HUDEP-2 (cell line): ENCODE measurements around the gene SIL1.
"Not testable (repeated sequence)": the region's sequence is repeated elsewhere in the genome, so short reads cannot be mapped to it uniquely, and the experiment has no call there.

Experiments used
- DNase-seq, 76 experiments: peaks; one replicate each; lab custom pipeline; 2025; ENCODE audit not compliant: unreplicated experiment in 76 of 76; lab: John Stamatoyannopoulos, UW

The SIL1 gene

DNA sequence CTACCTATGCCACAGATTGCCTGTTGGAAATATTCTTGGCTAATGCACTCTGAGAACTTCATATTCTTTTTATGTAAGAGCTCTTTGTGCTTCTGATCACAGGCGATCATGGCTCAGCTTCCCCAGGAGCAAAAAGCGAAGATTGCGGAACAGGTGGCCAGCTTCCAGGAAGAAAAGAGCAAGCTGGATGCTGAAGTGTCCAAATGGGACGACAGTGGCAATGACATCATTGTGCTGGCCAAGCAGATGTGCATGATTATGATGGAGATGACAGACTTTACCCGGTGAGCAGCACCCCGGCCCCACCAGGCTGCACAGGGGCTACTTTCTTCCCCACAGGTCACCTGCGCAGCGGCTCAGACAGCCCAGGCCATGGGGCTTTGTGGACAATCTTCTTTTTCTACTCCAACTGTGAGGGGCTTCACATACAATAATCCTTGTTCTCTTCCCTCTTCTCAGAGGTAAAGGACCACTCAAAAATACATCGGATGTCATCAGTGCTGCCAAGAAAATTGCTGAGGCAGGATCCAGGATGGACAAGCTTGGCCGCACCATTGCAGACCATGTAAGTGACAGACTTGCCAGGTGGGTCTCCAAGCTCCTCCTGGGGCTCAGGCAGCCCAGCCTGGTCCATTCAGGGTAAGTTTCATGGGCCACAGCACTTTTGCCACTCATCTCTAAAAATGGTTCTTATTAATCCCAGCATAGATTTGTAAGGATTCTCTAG is 267.6 kb downstream of the SIL1 start:
- no peak for DNase-seq

DNA sequence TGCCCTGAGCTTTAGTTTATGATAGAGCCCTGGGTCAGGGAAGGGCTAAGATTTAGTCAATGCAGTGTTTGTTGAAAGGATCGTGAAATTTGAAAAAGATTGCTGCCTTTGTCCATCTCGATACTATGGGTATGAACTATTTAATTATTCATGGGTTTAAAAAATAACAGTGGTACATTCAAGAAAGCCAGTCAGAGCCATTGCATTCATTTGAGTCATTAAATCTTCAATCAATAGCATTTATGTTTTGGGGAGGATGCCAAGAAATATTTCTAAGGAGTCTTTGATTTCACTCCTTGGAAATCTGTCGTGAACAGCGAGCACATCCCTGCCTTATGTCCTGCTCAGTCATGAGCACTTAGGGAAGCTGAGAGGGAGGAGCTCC is 268.6 kb downstream of the SIL1 start:
- no peak for DNase-seq

DNA sequence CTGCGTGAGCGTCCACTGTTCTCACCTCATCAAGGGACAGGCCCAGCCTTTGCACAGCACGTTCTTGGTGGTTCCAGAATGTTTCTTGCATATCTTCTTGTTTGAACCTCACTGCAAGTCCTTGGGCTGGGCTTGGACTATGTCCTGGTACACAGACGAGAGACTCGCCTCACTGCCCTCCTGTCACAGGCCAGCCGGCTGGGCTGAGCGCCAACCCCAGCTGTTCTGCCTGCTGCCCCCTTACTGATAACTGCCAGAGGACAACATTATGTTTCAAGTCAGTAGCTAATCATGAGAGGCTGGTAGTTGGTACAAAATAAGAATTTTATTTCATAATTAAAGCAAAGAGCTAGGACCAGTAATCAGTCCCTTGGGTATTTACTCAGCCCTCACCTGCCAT is 270.2 kb downstream of the SIL1 start:
- DNase-seq, result peak in 75 of 76 experiments; percentile 21 to 91 (median 79)

DNA sequence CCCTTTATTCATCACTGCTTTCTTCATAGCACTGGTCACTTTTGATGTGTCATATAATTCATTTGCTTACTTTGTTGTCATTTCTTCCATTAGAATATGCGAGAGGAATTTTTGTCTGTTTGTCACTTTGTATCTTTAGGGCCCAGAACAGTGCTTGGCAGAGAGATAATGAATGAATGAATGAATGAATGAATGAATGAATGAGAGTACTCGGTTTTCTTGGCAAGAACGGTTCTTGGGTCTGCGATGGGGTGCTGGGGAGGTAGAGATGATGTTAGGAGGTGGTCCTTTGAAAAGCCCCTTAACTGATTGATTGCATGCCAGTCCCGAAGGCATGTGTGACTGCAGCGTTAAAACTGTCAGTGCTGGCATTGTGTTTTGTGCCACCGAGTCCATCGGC is 270.6 kb downstream of the SIL1 start:
- DNase-seq, result peak in 13 of 76 experiments; percentile 15 to 69 (median 37)

DNA sequence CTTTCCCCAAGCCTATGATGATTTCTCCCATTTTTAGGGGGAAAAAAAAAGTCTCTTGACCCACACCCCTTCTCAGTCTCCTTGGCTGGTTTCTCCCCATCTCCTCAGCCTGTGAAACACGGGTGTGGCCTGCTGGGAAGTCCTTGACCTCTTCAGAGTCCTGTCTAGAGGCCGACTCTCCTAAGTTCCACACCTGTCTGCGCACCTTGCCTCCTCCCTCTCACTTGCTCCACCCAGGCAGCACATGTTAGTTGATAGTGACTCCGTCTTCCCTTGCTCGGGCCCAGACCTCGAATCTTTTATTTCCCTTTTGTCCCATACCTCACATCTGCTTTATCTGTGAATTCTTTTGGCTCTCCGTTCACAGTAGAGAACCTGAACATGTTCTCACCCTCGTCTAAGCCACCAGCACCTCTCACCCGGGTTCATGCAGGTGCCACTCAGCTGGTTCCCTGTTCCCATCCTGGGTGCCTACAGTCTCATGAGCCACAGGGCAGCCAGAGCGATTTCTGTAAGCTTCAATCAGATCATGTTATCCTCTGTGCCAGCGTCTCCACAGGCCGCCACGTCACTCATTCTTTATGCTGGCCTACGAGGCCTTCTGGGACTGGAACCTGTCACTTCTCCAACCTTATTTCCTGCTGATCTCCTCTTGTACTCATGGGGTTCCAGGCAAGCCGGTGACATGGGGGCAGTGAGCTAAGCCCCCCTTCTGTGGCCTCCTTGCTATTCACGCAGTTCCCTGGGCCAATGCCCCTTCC is 271.3 kb downstream of the SIL1 start:
- DNase-seq, result no peak

DNA sequence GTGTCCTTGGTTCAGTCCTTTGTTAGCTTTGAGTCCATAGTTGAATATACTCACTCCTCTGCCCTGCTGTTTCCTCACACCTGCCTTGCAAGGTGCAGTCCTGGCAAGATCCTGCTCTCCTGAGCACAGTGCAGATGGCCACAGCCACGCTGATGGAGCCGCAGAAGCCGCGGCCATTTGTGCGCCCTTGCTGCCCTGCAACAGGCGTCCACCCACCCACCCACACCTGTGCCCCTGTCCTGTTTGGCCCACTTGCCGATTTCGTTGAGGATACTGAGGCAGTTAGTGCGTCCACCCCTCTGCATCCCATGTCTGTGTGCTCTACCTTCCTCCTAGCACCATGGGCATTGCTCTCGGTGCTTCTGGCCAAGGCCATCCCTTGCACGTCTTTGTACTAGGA is 271.9 kb downstream of the SIL1 start:
- no peak for DNase-seq

DNA sequence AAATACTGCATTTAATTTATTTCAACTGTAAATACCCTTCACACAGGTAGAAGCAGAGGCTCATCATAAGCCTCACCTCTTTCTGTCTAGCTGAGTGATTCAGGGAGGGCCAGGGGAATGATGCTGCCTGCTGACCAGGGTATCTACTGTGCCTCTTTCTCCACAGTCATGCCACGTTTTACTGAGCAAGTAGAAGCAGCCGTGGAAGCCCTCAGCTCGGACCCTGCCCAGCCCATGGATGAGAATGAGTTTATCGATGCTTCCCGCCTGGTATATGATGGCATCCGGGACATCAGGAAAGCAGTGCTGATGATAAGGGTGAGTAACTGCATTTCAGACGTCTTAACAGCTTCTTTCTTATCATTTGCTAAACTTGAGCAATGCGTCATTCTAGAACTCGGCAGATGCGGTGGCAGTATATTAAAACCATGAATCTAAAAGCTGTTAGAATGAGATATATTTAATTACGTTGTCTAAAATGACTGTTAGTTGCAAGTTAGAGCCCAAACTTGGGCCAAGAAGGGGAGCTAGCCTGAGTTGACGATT is 273.0 kb downstream of the SIL1 start:
- DNase-seq, result no peak

DNA sequence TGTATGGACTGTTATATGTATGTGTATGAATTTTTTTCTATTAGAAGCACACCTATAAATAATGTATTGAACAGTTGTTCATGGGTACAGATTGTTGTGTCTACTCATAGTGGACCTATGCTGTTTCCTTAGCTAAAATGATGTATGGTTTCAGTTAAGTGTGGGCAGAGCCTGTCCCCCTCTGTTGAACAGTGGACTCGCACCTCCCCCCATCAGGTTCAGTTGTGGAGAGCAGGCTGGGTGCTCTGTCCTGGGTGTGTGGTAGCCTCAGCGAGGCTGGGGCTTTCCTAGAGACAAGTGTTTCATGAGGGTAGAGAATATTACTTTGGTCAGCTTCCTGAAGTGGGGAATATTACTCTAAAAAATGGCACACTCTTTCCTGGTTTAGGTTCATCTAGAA is 275.7 kb downstream of the SIL1 start:
- no peak for DNase-seq

DNA sequence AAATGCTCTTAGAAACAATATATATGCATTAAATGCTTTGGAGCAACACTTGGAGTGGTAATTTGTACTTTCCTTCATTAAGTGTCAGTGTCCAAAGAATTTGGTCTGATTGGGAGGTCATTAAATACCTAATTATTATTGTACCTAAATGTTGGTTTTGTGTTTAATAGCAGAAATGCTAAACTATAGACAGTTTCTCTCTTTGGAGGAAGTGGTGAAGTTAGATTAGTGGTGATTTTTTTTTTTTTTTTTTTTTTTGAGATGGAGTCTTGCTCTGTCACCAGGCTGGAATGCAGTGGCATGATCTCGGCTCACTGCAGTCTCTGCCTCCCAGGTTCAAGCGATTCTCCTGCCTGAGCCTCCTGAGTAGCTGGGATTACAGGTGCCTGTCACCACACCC is 276.8 kb downstream of the SIL1 start:
- DNase-seq, result not testable (repeated sequence)

DNA sequence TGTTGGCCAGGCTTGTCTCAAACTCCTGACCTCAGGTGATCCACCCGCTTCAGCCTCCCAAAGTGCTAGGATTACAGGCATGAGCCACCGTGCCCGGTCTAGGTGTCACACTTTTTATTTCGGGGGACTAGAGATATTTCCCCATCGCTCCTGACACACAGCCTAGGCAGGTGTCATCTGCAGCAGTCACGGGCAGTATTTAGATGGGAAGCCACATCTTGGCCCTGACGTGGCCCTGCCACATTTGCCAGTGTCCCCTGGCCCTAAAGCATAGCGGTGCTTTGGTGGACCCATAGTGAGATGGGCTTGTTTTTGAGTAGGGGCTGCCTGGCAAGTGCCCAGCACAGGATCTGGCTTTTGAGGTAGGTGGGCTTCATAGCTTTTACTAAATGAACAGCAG is 278.0 kb downstream of the SIL1 start:
- no peak for DNase-seq

DNA sequence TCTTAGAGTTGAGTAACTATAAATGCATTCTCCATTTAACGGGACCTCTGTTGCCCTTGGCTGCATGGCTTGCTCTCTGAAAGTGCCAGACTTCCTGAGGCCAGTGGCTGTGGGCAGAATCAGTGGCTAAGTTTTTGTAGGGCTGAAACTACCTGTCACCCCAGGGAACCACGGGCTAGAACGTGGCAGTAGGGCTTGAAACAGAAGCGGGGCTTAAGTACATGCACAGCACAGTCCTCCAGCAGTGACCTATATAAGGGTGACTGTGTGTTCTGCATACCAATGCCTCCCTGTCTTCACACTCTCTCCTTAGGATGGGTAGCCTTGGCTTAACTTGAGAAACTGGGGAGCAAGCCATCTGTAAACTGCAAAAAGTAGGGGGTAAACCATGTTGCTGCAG is 279.5 kb downstream of the SIL1 start:
- DNase-seq, result no peak

DNA sequence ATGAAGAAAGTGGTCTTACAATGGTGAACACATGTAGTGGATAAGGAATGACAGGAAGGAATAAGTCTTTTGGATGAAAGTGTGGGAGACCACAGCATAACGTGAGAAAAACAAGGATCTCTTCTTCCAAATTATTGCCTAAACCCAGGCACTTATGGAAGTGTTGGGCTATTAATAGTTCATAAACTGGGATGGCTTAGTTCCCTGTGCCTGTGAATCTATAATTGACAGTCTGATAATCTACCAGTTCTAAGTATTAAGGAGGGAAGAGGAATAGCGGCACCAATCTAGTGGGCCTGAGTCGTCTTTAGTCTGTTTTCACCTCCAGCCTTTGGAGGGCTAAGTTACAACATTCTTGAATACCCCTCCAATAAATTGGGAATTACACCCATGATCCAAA is 283.8 kb downstream of the SIL1 start:
- DNase-seq, result no peak

DNA sequence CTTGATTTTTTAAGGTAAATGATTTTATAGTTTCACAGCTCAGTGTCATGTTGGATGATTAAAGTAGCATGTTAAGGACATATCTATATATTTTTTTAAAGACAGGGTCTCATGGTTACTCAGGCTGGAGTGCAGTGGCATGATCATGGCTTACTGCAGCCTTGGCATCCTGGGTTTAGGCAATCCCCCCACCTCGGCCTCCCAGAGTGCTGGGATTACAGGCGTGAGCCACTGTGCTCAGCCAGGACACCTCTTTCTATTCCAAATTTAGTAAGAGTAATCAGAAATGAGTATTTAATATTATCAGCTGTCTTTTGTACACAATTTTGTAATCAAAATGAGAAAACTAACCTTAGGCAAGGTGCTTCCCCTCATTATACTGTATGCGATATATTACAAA is 284.4 kb downstream of the SIL1 start:
- no peak for DNase-seq

DNA sequence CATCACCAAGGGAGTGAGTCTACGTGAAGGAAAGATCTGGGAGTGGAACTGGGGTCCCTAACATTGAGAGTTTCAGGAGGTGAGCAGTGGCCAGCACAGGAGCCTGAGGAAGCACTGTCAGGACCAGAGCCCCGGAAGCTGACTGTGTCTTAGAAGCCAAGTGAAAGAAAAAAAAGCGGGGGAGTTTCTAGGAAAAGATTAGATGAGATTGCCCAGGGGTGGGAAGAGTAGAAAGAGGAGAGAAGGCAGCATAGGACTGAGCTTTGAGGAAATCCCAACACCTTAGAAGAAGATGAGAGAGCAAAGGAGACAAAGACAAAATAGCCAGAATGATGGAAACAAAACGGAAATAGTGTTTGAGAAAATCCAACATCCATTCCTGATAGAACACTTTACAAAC is 286.1 kb downstream of the SIL1 start:
- DNase-seq, result no peak

DNA sequence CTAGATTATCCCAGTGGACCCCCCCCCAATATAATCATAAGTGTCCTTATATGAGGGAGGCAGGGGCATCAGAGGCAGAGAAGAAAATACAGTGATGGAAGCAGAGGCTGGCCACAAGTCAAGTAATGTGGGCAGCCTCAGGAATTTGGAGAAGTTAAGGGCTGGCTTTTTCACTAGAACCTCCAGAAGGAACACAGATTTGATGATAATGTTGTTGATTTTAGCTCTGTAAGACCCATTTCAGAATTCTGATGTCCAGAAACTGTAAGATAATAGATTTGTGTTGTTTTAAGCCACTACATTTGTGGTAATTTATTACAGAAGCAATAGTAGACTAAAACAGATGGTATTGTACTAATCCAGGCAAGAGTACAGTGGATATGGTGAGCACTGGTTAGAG is 286.7 kb downstream of the SIL1 start:
- no peak for DNase-seq

DNA sequence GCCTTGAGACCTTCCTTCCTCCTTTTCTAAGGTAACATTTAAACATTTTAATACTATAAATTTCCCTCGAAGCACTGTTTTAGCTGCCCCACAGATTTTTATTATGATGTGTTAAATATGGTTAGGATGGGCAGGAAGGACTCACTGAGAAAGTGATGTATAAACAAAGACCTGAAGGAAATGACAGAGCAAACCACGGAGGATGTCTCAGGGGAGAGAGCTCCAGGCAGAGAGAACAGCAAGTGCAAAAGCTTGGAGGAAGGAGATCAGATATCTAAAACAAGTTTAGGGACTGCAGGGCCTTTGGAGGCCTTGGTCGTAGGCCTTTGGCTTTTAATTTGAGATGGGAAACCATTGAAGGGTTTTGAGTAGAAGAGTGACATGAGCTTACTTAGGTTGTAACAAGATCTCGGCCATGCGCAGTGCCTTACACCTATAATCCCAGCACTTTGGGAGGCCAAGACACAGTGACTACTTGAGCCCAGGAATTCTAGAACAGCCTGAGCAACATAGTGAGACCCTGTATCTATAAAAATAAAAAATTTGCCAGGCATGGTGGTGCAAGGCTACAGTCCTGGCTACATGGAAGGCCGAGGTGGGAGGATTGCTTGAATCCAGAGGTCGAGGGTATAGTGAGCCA is 287.5 kb downstream of the SIL1 start:
- DNase-seq, result no peak

DNA sequence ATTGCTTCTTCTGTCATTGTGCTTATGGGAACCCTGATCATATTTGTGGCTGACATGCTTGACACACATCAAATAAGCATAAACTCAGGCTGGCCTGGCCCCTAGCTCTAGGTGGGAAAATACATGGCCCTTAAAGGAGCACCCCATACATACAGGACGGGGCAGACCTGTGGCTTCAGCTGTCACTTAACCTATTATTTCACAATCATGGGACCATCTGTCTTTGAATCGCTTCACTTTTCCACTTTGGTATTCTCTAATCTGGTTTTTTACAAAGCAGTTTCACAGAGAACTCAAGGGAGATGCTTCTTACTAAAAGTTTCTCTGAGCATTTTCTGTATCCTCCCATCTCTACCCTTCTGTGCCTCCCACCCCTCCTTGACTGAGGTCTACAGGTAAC is 288.4 kb downstream of the SIL1 start:
- no peak for DNase-seq

DNA sequence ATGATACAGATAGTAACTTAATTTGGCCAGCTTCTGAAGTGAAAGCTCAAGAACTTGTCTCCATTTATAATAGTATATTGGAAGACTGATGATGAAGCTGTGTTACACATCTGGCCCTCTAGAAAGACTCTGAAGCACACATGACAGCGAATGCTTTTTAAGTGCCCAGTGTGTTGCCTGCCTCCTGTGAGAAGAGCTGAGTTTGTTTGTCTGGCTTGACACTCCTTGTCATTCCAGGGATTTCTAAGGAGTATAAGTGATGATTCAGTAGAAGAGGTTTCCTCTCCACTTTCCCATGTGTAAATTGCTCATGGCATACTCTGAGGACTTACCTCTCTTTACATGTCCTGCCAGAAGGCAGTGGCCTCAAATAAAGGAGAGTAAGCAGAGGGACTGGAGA is 292.6 kb downstream of the SIL1 start:
- no peak for DNase-seq

DNA sequence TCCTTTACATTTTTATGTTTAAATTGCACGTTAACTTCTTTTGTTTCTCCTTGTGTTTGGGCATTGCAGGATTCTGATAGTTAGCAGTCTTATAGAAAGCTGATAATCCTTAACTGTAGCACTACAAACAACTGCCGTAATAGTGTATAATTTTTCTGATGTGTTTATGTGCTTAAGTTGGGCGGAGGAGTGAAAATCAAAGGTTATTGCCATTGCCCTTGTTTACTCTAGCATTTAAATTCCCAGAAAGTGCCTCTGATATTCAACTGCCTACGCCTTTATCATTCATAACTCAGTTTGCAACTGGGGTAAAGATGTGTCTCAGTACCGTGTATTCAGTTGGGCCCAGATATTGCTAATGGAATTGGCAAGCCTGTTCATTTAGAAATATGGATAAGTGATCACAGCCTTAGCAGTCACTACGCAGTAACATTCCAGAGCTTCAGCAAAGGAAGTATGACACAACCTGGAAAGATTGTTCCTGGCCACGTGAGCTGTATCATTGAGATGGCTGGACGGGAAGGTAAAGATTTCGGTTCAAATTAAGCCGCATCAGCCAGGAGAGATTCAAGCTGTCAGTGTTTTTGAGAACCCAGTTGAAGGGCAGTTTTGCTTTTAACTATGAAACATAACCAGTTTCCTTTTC is 294.9 kb downstream of the SIL1 start:
- DNase-seq, result no peak

DNA sequence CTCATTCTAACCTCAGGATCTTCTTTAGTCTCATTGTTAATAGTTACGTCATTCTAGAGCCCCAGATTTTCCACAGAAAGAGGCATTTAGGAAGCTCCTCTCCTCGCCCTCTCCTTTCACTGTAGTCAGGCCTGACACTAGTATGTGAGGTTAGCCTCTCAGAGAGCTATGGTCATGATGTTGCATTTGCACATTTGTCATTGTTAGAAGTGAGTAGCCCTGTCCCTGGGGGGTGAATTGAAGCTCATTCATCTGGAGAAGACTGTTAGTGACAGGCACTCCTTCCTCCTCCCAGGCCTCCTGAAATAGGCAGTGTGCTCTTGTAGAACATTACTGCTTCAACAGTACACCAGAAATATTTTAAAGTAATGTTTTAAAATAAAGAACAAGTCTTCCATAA is 296.5 kb downstream of the SIL1 start:
- no peak for DNase-seq

DNA sequence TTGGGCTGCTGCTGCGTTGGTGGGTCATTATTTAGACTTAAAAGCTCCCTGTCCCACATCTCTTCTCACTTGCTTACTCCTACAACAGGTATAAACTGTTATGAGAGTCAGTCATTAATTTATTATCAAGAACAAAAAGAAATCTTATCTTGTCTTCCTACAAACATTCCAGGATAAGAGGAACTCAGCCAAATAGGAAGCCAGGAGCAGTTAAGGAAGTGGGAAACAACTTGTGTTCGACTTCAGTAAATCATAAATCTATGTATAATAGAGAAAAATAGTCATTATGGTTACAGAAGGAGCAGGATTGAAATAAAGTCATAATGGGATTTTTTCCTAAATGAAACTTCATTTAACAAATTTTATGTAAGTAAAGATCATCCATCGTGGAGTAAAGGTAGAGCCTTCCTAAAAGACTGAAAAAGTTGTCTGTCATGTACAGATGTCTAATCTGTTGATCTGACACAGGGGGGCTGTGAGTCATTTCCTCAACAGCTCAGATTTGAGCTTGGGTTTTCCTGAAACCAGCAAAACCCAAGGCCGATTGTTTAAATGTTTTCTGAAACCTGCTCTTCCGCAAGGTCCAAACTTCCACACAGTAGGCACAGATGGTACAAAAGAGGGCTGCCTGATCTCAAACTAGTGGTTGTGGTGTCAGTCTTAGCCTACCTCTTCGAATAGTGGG is 297.7 kb downstream of the SIL1 start:
- no peak for DNase-seq
